Right lobe of liver (tissue), 4 donors: Measurements from ENCODE around the gene PRCC.

Experiments used
- CTCF ChIP-seq, 4 donors: fragments of 200-600 bp in 3 of 4; fragments of 450-650 bp in 1 of 4; IDR thresholded peaks; one replicate each; pipeline versions ENCODE4 v1.5.1 to v1.8.0; 2016 to 2022; ENCODE audit warnings: antibody characterized with exemption in 4 of 4, mild to moderate bottlenecking in 2 of 4
- POLR2A ChIP-seq: fragments of 450-650 bp; IDR thresholded peaks from one replicate; pipeline ENCODE4 v1.6.1; 2017; ENCODE audit warnings: antibody characterized with exemption, mild to moderate bottlenecking
- donor health status: DM: no; HTN: no; CAD: no.
- donor health status: DM: no; HTN: no; CAD: no.
- donor health status: DM: no; HTN: yes; CAD: no.

GRCh38 chr1:156797212-156797871, 30.0 kb downstream of the PRCC start:
- no peak for TF ChIP-seq POLR2A
- peak; percentile 62 to 74 (median 70) for TF ChIP-seq CTCF (IDR thresholded peaks at IDR 0.05)
